ENCODE measurements around the gene PITPNC1.

Gene PITPNC1

GRCh38 chr17:67585077-67585602 is 208.1 kb downstream of the PITPNC1 start:
- TF ChIP-seq FOXP2 (optimal IDR thresholded peaks at IDR 0.05; ENCODE audit: borderline replicate concordance, extremely low read depth, extremely low read length, insufficient read depth) (no peak), TAF1 (IDR thresholded peaks at IDR 0.05; ENCODE audit: borderline replicate concordance, insufficient read depth, low read length) (no peak), SIN3A (IDR thresholded peaks at IDR 0.05; ENCODE audit: borderline replicate concordance, insufficient read depth, low read length) (no peak), POLR2AphosphoS5 (IDR thresholded peaks at IDR 0.05; ENCODE audit: low read depth, low read length) (no peak)
- TF ChIP-seq, protein P1, sequence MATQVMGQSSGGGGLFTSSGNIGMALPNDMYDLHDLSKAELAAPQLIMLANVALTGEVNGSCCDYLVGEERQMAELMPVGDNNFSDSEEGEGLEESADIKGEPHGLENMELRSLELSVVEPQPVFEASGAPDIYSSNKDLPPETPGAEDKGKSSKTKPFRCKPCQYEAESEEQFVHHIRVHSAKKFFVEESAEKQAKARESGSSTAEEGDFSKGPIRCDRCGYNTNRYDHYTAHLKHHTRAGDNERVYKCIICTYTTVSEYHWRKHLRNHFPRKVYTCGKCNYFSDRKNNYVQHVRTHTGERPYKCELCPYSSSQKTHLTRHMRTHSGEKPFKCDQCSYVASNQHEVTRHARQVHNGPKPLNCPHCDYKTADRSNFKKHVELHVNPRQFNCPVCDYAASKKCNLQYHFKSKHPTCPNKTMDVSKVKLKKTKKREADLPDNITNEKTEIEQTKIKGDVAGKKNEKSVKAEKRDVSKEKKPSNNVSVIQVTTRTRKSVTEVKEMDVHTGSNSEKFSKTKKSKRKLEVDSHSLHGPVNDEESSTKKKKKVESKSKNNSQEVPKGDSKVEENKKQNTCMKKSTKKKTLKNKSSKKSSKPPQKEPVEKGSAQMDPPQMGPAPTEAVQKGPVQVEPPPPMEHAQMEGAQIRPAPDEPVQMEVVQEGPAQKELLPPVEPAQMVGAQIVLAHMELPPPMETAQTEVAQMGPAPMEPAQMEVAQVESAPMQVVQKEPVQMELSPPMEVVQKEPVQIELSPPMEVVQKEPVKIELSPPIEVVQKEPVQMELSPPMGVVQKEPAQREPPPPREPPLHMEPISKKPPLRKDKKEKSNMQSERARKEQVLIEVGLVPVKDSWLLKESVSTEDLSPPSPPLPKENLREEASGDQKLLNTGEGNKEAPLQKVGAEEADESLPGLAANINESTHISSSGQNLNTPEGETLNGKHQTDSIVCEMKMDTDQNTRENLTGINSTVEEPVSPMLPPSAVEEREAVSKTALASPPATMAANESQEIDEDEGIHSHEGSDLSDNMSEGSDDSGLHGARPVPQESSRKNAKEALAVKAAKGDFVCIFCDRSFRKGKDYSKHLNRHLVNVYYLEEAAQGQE (IDR thresholded peaks at IDR 0.05; ENCODE audit: insufficient read depth in 1 of 2, low read depth in 2 of 2, low read length in 2 of 2) = no peak

GRCh38 chr17:67588326-67588725 is 211.2 kb downstream of the PITPNC1 start:
- TF ChIP-seq TAF1 (IDR thresholded peaks at IDR 0.05; ENCODE audit: borderline replicate concordance, insufficient read depth, low read length) = no peak
- no peak for TF ChIP-seq SIN3A (IDR thresholded peaks at IDR 0.05; ENCODE audit: borderline replicate concordance, insufficient read depth, low read length)
- TF ChIP-seq POLR2AphosphoS5 (IDR thresholded peaks at IDR 0.05; ENCODE audit: low read depth, low read length) = no peak
- TF ChIP-seq, protein P1 (IDR thresholded peaks at IDR 0.05; ENCODE audit: insufficient read depth in 1 of 2, low read depth in 2 of 2, low read length in 2 of 2) = no peak
- no peak for TF ChIP-seq FOXP2 (optimal IDR thresholded peaks at IDR 0.05; ENCODE audit: borderline replicate concordance, extremely low read depth, extremely low read length, insufficient read depth)

- TF ChIP-seq POLR2AphosphoS5 (IDR thresholded peaks at IDR 0.05; ENCODE audit: low read depth, low read length) = no peak
- TF ChIP-seq, protein P1 (IDR thresholded peaks at IDR 0.05; ENCODE audit: insufficient read depth in 1 of 2, low read depth in 2 of 2, low read length in 2 of 2) = no peak
- no peak for TF ChIP-seq TAF1 (IDR thresholded peaks at IDR 0.05; ENCODE audit: borderline replicate concordance, insufficient read depth, low read length)
- TF ChIP-seq SIN3A (IDR thresholded peaks at IDR 0.05; ENCODE audit: borderline replicate concordance, insufficient read depth, low read length) = no peak
- no peak for TF ChIP-seq FOXP2 (optimal IDR thresholded peaks at IDR 0.05; ENCODE audit: borderline replicate concordance, extremely low read depth, extremely low read length, insufficient read depth)
These were observed 217.2 kb downstream of the PITPNC1 start for GRCh38 chr17:67594115-67594880.

DNA sequence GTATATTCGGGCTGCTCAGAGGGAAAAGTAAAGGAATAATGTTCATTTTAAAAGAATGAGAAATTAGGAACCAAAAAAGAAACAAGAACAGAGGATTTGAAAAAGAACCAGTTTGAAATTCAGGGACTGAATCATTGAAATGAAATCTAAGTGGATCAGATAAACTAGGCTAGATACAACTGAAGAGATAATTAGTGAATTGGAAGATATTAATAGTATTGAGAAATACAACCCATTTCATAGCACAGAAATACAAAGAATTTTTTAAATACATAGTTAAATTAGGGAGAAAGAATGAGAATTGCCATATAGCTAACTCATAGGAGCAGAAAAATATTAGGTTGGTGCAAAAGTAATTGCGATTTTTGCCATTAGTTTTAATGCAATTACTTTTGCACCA is 223.3 kb downstream of the PITPNC1 start:
- TF ChIP-seq POLR2AphosphoS5 (IDR thresholded peaks at IDR 0.05; ENCODE audit: low read depth, low read length) = no peak
- TF ChIP-seq TAF1 (IDR thresholded peaks at IDR 0.05; ENCODE audit: borderline replicate concordance, insufficient read depth, low read length) = no peak
- TF ChIP-seq SIN3A (IDR thresholded peaks at IDR 0.05; ENCODE audit: borderline replicate concordance, insufficient read depth, low read length) = no peak
- TF ChIP-seq, protein P1 (IDR thresholded peaks at IDR 0.05; ENCODE audit: insufficient read depth in 1 of 2, low read depth in 2 of 2, low read length in 2 of 2) = no peak
- no peak for TF ChIP-seq FOXP2 (optimal IDR thresholded peaks at IDR 0.05; ENCODE audit: borderline replicate concordance, extremely low read depth, extremely low read length, insufficient read depth)

Data from PFSK-1 (cell line).